ENCODE results near the gene KRT5.
"Not testable (repeated sequence)": the region's sequence is repeated elsewhere in the genome, so short reads cannot be mapped to it uniquely, and the experiment has no call there.

KRT5 gene

DNA sequence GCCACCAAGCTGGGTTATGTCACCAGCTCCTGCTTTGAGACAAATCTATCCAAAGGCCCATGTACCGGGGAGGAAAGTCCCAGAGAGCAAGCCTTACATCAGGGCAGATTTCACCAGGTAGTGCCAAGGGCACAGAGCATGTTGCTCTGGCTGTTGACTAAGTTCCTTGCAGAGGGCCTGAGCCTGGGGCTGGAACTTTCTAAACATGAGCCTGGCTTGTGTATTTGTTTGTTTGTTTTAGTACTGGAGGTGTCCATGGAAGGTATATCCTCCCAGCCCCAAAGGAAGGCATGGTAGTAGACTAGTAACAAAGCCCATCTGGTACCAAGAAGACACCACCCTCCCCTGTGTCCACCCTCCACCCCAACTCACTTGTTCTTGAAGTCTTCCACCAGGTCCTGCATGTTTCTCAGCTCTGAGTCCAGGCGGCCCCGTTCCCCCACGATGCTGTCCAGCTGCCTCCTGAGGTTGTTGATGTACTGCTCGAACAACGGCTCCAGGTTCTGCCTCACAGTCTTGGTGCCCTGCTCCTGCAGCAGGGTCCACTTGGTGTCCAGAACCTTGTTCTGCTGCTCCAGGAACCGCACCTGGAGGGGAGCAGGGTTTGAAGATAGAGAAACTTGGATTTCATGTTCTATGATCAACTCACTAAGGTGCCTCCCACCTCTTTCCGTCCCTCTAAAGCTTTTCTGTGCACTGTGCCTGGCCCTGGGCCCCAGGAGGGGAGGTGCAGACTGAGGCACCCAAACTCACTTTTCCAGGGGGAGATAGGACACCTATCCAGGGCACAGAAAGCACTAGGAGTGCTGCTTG lies 1.4 kb downstream of the KRT5 start:
- no peak for DNase-seq

- DNase-seq: no peak
Measured at GRCh38 chr12:52517888-52518287, 2.3 kb downstream of the KRT5 start.

DNA sequence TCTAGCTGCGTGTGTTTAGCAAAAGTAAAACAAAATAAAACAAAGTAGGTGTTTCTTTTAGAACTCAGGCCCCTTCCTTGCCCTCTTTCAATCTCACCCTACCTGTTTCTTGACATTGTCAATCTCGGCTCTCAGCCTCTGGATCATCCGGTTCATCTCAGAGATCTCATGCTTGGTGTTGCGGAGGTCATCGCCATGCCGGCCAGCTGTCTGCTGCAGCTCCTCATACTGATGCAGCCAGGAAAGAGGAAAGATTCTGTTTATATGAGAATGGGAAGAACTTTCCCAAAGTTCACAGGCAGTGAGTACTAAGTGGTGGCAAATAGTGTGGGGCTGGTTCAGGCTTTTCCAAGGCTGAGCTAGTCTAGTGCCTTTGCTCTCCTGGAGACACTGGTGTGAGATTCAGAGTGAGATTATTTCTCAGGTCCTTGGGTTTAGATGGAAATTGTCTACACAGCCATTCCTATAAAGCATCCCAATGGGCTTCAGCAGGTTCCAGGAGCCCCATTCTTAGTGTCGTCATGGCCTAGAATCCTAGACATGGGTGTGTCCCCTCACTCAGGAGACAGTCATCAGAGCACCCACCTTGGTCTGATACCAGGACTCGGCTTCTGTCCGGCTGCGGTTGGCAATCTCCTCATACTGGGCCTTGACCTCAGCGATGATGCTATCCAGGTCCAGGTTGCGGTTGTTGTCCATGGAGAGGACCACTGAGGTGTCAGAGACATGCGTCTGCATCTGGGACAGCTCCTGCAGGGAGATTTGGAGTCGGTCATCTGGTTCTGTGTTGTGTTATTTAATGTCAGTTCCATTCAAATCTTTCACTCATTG lies 3.0 kb downstream of the KRT5 start:
- no peak for DNase-seq

GRCh38 chr12:52515927-52516831 lies 4.0 kb downstream of the KRT5 start:
- DNase-seq: no peak

- no peak for DNase-seq
Measured at GRCh38 chr12:52515319-52515646, 4.9 kb downstream of the KRT5 start.

DNA sequence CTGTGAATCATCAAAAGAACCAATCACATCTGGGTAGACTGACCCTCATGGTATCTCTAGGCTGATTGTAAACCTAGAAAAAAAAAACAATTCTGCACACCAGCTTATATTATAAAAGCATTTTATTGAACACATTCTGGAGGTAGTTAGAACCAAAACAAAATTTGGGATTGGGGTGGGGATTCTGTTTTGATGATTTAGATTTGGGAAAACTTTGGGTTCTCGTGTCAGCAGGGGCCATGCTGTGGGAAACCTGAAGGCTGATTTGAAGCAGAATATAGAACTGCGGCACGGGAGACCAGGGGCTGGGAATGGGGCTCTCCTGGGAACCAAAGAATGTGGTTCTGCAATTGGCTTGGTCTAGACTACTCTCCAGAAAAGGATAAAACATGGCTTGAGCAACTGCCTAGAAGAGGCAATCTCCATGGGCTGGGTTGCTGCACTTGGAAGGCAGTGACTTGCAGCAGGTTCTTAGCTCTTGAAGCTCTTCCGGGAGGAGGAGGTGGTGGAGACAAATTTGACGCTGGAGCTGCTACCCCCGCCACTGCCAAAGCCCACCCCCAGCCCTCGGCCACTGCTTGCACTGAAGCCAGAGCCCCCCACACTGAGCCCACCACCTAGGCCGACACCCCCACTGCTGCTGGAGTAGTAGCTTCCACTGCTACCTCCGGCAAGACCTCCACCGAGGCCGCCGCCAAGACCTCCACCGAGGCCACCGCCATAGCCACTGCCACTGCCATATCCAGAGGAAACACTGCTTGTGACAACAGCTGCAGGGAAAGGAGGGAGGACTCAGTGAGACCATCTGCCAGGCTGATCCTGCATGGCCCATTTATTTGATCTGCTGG lies 5.5 kb downstream of the KRT5 start:
- no peak for DNase-seq

DNA sequence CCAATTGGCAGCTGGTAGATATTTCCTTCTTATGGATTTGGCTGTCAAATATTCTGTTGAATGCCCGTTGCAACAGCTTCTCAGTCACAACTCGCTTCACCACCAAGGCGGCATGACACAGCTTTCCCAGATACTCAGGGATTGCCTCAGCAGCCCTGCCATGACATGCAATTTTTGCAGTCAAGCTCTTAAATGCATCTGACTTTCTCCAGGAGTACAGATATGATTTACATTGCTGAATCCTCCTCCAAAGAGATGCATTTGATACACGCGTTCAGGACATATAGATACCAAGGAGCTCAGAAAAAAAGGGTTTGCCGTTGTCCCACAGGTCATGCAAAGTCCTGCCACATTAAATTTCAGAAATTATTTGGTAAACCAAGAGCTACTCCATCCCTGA lies 6.5 kb downstream of the KRT5 start:
- DNase-seq: no peak

DNA sequence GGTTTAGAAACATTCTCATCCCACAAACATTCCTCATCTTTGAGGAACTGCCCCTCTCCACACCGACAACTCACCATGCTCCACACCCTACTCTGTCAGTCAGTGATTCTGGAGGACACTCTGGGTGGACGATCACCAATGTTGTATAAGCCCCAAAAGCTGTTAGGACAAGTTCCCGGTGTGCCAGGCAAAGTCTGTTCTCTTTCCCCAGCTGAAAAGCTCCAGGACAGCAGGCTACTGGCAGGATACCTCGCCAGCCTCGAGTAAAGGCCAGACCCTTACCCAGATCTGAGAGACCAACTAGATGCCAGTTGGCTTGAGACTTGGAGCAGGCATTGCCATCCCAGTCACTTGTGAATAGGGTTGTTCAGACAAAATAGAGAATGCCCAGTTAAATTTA lies 12.0 kb downstream of the KRT5 start:
- no peak for DNase-seq

- DNase-seq: peak; percentile 33
Measured at GRCh38 chr12:52506858-52507715, 13.1 kb downstream of the KRT5 start.

GRCh38 chr12:52502877-52503276 lies 17.3 kb downstream of the KRT5 start:
- no peak for DNase-seq

DNA sequence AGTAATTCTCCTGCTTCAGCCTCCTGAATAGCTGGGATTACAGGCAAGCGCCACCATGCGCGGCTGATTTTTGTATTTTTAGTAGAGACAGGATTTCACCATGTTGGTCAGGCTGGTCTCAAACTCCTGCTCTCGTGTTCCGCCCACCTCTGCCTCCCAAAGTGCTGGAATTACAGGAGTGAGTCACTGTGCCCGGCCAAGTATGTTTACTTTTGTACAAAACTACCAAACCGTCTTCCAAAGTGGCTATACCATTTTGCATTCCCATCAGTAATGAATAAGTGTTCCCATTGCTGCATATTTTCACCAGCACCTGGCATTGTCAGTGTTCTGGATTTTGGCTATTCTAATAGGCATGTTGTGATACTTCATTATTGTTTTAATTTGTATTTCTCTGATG lies 18.7 kb downstream of the KRT5 start:
- DNase-seq: no peak

GRCh38 chr12:52500574-52500973 lies 19.6 kb downstream of the KRT5 start:
- not testable (repeated sequence) for DNase-seq

DNA sequence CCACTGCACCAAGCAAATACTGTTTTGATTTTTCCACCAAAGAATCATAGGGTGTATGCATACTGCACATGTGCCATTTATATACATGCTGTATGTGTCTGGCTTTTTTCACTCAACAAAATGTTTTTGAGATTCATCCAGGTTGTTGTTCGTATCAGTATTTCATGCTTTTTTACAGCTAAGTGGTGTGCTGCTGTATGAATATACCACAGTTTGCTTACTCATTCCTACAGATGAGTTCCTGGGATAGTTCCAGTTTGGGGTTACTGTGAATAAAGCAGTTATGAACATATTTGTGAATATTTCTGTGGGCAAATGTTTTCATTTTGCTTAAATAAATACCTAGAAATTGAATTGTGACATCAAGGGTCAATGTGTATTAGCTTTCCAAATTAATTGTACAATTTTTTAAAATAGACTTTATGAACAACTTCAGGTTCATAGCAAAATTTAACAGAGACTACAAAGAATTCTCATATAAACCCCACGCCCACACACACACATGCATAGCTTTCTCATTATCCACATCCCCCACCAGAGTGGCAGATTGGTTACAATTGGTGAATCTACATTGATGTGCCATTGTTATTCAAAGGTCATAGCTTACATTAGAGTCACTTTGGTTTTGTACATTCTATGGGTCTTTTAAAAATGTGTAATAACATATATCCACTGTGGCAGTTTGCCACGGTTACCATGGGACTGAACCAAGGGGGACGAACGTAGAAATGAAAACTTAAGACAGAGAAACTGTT lies 20.2 kb downstream of the KRT5 start:
- no peak for DNase-seq

GRCh38 chr12:52498946-52499345 lies 21.2 kb downstream of the KRT5 start:
- DNase-seq: no peak

- no peak for DNase-seq
Measured at GRCh38 chr12:52497975-52498374, 22.2 kb downstream of the KRT5 start.

DNA sequence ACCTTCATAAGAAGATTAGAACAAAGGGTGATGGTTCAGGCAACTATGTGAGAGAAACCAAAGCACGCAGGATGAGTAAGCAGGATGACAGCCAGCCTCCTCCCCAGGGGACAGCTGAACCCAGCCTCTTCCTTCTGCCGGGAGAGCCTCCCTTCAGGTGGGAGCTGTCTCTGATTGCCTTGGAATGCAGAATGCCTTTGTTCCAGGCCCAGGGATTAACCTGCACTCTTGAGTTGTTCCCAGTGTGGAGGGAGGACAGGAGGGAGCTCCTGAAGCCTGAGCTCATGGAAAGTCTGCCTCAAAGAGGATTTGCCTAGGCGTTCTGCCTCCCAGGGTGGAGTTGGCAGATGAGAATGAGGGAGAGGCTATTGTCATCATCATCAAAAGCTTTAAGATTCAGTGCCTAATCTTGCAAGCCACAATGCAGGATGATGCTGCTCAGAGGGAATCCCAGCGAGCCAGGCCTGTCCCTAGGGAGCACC lies 23.6 kb downstream of the KRT5 start:
- peak; percentile 15 for DNase-seq

- DNase-seq: peak; percentile 16
Measured at GRCh38 chr12:52496054-52496453, 24.1 kb downstream of the KRT5 start.

- DNase-seq: peak; percentile 30
Measured at GRCh38 chr12:52495389-52495788, 24.8 kb downstream of the KRT5 start.

GRCh38 chr12:52494518-52494917 lies 25.7 kb downstream of the KRT5 start:
- no peak for DNase-seq

DNA sequence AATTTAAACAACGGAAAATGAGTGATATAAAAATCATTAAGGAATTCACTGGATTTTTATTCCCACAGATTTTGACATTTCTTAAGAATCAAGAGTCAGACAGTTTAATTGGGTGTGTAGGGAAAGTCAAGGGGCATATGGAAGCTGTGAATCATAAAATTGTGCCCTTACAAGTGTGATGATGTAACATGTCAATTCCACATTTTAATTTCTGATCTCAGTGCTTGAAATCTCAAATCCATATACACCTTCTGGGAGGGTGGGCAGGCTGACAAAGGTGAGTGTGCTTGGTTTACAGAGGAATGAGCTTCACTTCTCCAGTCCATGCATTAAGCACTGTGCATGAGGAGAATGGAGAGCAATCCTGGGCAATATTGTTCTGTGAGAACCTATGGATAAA lies 26.1 kb downstream of the KRT5 start:
- DNase-seq: no peak

All from retina (tissue), 1 donor.